ENCODE results near the gene SYT9. TPM values are rescaled to one million over a fixed set of nuclear protein-coding genes. Genes with fewer than 3 reads are reported as not detected.

Gene SYT9
- total RNA-seq, 2 experiments from 2014 or later: not detected

- Mint-ChIP-seq H3K27ac (no peak within 1 kb of the TSS), H3K4me1 (no peaks in the 10 kb centered on the region), H3K9me3 (ENCODE audit: low read depth) (no peaks in the 10 kb centered on the region), H3K36me3 (ENCODE audit: low read depth) (no peaks in the 10 kb centered on the region), H3K4me3 (no peak within 1 kb of the TSS), H3K27me3 (no peaks in the 10 kb centered on the region)
- ChIA-PET POLR2A (no interaction called here), CTCF (interaction anchor here (0.6 to 1.2 kb wide), 5 partner anchors 9 to 388 kb away, joined by 3 to 5 read pairs (median 3); no protein-coding TSS in a partner anchor)
- intact Hi-C loops (cut with DNase I, micrococcal nuclease): no loop called here
- DNase-seq: no peak
- no peak for ATAC-seq
Observed at GRCh38 chr11:7485186-7486097, 233.7 kb downstream of the SYT9 start, which contains the start of gene OLFML1. TSS of gene OLFML1 (plus strand) at chr11:7485506. CDS start at chr11:7485876, 370 bp downstream.

- no peaks in the 10 kb centered on the region for H3K9me3 Mint-ChIP-seq (ENCODE audit: low read depth)
- H3K27me3 Mint-ChIP-seq: no peaks in the 10 kb centered on the region
- H3K36me3 Mint-ChIP-seq (ENCODE audit: low read depth): no peaks in the 10 kb centered on the region
- intact Hi-C loops (cut with DNase I, micrococcal nuclease): no loop called here
- no peaks in the 10 kb centered on the region for H3K4me1 Mint-ChIP-seq
- no peak for ATAC-seq
- H3K27ac Mint-ChIP-seq: no peak overlapping the region
- ChIA-PET POLR2A (no interaction called here), CTCF (interaction anchor here (0.9 to 1.2 kb wide), 3 partner anchors 10 to 27 kb away, joined by 3 to 5 read pairs (median 3); no protein-coding TSS in a partner anchor)
- no peak for DNase-seq
- no peak overlapping the region for H3K4me3 Mint-ChIP-seq
Observed at GRCh38 chr11:7486098-7486780, 234.5 kb downstream of the SYT9 start.

- DNase-seq (no peak), ATAC-seq (no peak)
- intact Hi-C loops (cut with DNase I, micrococcal nuclease): no loop called here
- Mint-ChIP-seq H3K4me3 (no peak overlapping the region), H3K36me3 (ENCODE audit: low read depth) (no peaks in the 10 kb centered on the region), H3K27me3 (no peaks in the 10 kb centered on the region), H3K9me3 (ENCODE audit: low read depth) (no peaks in the 10 kb centered on the region), H3K4me1 (no peaks in the 10 kb centered on the region), H3K27ac (no peak overlapping the region)
- ChIA-PET CTCF (interaction anchor here (0.9 to 1.1 kb wide), 2 partner anchors 14 to 26 kb away, joined by 3 read pairs; no protein-coding TSS in a partner anchor), POLR2A (no interaction called here)
Observed at GRCh38 chr11:7486781-7487140, 235.1 kb downstream of the SYT9 start.

GRCh38 chr11:7487360-7487759 is 235.7 kb downstream of the SYT9 start:
- H3K27ac Mint-ChIP-seq: no peak overlapping the region
- no peaks in the 10 kb centered on the region for H3K4me1 Mint-ChIP-seq
- H3K36me3 Mint-ChIP-seq (ENCODE audit: low read depth): no peaks in the 10 kb centered on the region
- H3K4me3 Mint-ChIP-seq: no peak overlapping the region
- CTCF ChIA-PET: no interaction called here
- no peaks in the 10 kb centered on the region for H3K27me3 Mint-ChIP-seq
- no peaks in the 10 kb centered on the region for H3K9me3 Mint-ChIP-seq (ENCODE audit: low read depth)
- no peak for ATAC-seq
- intact Hi-C loops (cut with DNase I, micrococcal nuclease): no loop called here
- DNase-seq: no peak
- POLR2A ChIA-PET: no interaction called here

- no peak for ATAC-seq
- intact Hi-C loops (cut with DNase I, micrococcal nuclease): no loop called here
- CTCF ChIA-PET: interaction anchor here (0.7 kb wide), 1 partner anchor 105 kb away, joined by 3 read pairs; no protein-coding TSS in a partner anchor
- POLR2A ChIA-PET: interaction anchor here (0.6 kb wide), 1 partner anchor 26 kb away, joined by 3 read pairs; no protein-coding TSS in a partner anchor
- no peak overlapping the region for H3K4me3 Mint-ChIP-seq
- H3K9me3 Mint-ChIP-seq (ENCODE audit: low read depth): no peaks in the 10 kb centered on the region
- no peak for DNase-seq
- H3K27me3 Mint-ChIP-seq: no peaks in the 10 kb centered on the region
- no peaks in the 10 kb centered on the region for H3K36me3 Mint-ChIP-seq (ENCODE audit: low read depth)
- H3K27ac Mint-ChIP-seq: no peak overlapping the region
- no peaks in the 10 kb centered on the region for H3K4me1 Mint-ChIP-seq
Observed at GRCh38 chr11:7488681-7489080, 237.0 kb downstream of the SYT9 start.

- ChIA-PET CTCF (interaction anchor here (0.5 to 0.7 kb wide), 2 partner anchors 22 to 104 kb away, joined by 3 read pairs; no protein-coding TSS in a partner anchor), POLR2A (no interaction called here)
- Mint-ChIP-seq H3K27ac (no peak overlapping the region), H3K4me3 (no peak overlapping the region), H3K4me1 (no peaks in the 10 kb centered on the region), H3K27me3 (no peaks in the 10 kb centered on the region), H3K9me3 (ENCODE audit: low read depth) (no peaks in the 10 kb centered on the region), H3K36me3 (ENCODE audit: low read depth) (no peaks in the 10 kb centered on the region)
- no peak for DNase-seq
- intact Hi-C loops (cut with DNase I, micrococcal nuclease): no loop called here
- ATAC-seq: no peak
Observed at GRCh38 chr11:7489376-7489775, 237.7 kb downstream of the SYT9 start.

- DNase-seq (no peak), ATAC-seq (no peak)
- intact Hi-C loops (cut with DNase I, micrococcal nuclease): no loop called here
- no peak overlapping the region for H3K4me3 Mint-ChIP-seq
- ChIA-PET CTCF (interaction anchor here (0.7 kb wide), 1 partner anchor 167 kb away, joined by 3 read pairs; no protein-coding TSS in a partner anchor), POLR2A (no interaction called here)
- no peaks in the 10 kb centered on the region for H3K36me3 Mint-ChIP-seq (ENCODE audit: low read depth)
- H3K9me3 Mint-ChIP-seq (ENCODE audit: low read depth): no peaks in the 10 kb centered on the region
- no peaks in the 10 kb centered on the region for H3K4me1 Mint-ChIP-seq
- no peak overlapping the region for H3K27ac Mint-ChIP-seq
- H3K27me3 Mint-ChIP-seq: no peaks in the 10 kb centered on the region
Observed at GRCh38 chr11:7490054-7490453, 238.3 kb downstream of the SYT9 start.

GRCh38 chr11:7490535-7490934 is 238.8 kb downstream of the SYT9 start:
- POLR2A ChIA-PET: no interaction called here
- H3K4me3 Mint-ChIP-seq: no peak overlapping the region

GRCh38 chr11:7492253-7492652 is 240.5 kb downstream of the SYT9 start:
- POLR2A ChIA-PET: no interaction called here
- ATAC-seq (no peak), DNase-seq (no peak)
- Mint-ChIP-seq H3K9me3 (ENCODE audit: low read depth) (no peaks in the 10 kb centered on the region), H3K4me1 (peaks cover 11% of the 10 kb centered on the region), H3K27ac (no peak overlapping the region), H3K36me3 (ENCODE audit: low read depth) (peaks cover 3% of the 10 kb centered on the region), H3K27me3 (no peaks in the 10 kb centered on the region), H3K4me3 (no peak overlapping the region)
- intact Hi-C loops (cut with DNase I, micrococcal nuclease): no loop called here
- CTCF ChIA-PET: interaction anchor here (0.6 kb wide), 1 partner anchor 79 kb away, joined by 3 read pairs; no protein-coding TSS in a partner anchor

More at GRCh38 chr11:7490535-7490934, 238.8 kb downstream of the SYT9 start:
- DNase-seq: no peak
- H3K27me3 Mint-ChIP-seq: no peaks in the 10 kb centered on the region
- intact Hi-C loops (cut with DNase I, micrococcal nuclease): no loop called here
- H3K27ac Mint-ChIP-seq: no peak overlapping the region
- H3K36me3 Mint-ChIP-seq (ENCODE audit: low read depth): no peaks in the 10 kb centered on the region
- CTCF ChIA-PET: interaction anchor here (0.7 kb wide), 1 partner anchor 166 kb away, joined by 3 read pairs; no protein-coding TSS in a partner anchor
- ATAC-seq: no peak
- H3K4me1 Mint-ChIP-seq: no peaks in the 10 kb centered on the region
- H3K9me3 Mint-ChIP-seq (ENCODE audit: low read depth): no peaks in the 10 kb centered on the region

- Mint-ChIP-seq H3K36me3 (ENCODE audit: low read depth) (peaks cover 3% of the 10 kb centered on the region), H3K4me1 (peaks cover 11% of the 10 kb centered on the region), H3K4me3 (no peak overlapping the region), H3K27ac (no peak overlapping the region), H3K27me3 (no peaks in the 10 kb centered on the region), H3K9me3 (ENCODE audit: low read depth) (no peaks in the 10 kb centered on the region)
- intact Hi-C loops (cut with DNase I, micrococcal nuclease): no loop called here
- ChIA-PET POLR2A (no interaction called here), CTCF (interaction anchor here (0.6 to 1.1 kb wide), 2 partner anchors 25 to 111 kb away, joined by 3 read pairs; no protein-coding TSS in a partner anchor)
- ATAC-seq (no peak), DNase-seq (no peak)
Observed at GRCh38 chr11:7493670-7494069, 242.0 kb downstream of the SYT9 start.

GRCh38 chr11:7494086-7494745 is 242.5 kb downstream of the SYT9 start:
- Mint-ChIP-seq H3K4me3 (no peak overlapping the region), H3K27me3 (no peaks in the 10 kb centered on the region), H3K36me3 (ENCODE audit: low read depth) (peaks cover 3% of the 10 kb centered on the region), H3K27ac (no peak overlapping the region), H3K4me1 (peaks cover 11% of the 10 kb centered on the region), H3K9me3 (ENCODE audit: low read depth) (no peaks in the 10 kb centered on the region)
- POLR2A ChIA-PET: no interaction called here
- CTCF ChIA-PET: interaction anchor here (0.6 to 1.1 kb wide), 2 partner anchors 24 to 110 kb away, joined by 3 read pairs; no protein-coding TSS in a partner anchor
- DNase-seq (no peak), ATAC-seq (no peak)
- intact Hi-C loops (cut with DNase I, micrococcal nuclease): no loop called here

Measured in activated CD4-positive, alpha-beta T cell treated with anti-CD3 and anti-CD28 coated beads for 36 hours (primary cell).